ENCODE results near the gene PRELID3B. TPM values are rescaled to one million over a fixed set of nuclear protein-coding genes. Genes with fewer than 3 reads are reported as not detected.

The PRELID3B gene
- total and polyA plus RNA-seq, 2 of the 13 experiments (the other 11 are each of a cell fraction or from before 2014, with no cell fraction given): 23.3 to 42.6 TPM

- TF ChIP-seq ZHX2 (IDR thresholded peaks at IDR 0.05; ENCODE audit: low read depth) (0 out of 2 replicates have a peak, but pooled peaks have one; percentile 4), ZHX2 (CRISPR knock-in tag; IDR thresholded peaks at IDR 0.05; ENCODE audit: borderline replicate concordance) (no peak), ZKSCAN5 (CRISPR knock-in tag; IDR thresholded peaks at IDR 0.05) (no peak), ZNF710 (CRISPR knock-in tag; IDR thresholded peaks at IDR 0.05; ENCODE audit: borderline replicate concordance) (peak; percentile 15; the same call in 1 of the 2 replicates), RBFOX2 (IDR thresholded peaks at IDR 0.05; ENCODE audit: low read depth, low read length) (0 out of 2 replicates have a peak, but pooled peaks have one; percentile 5), SALL1 (CRISPR knock-in tag; IDR thresholded peaks at IDR 0.05) (0 out of 2 replicates have a peak, but pooled peaks have one; percentile 20), MZF1 (CRISPR knock-in tag; IDR thresholded peaks at IDR 0.05; ENCODE audit: borderline replicate concordance) (0 out of 2 replicates have a peak, but pooled peaks have one; percentile 65), ZFP1 (CRISPR knock-in tag; IDR thresholded peaks at IDR 0.05) (no peak)
Measured at GRCh38 chr20:59013959-59014608, 28.5 kb downstream of the PRELID3B start (continued).

Data from HepG2 (cell line).